SK-N-MC (cell line): Measurements from ENCODE around the gene KDM4D.

Experiments
- EZH2 ChIP-seq: fragments of 200-600 bp; sonication (generic); IDR thresholded peaks from one replicate; pipeline ENCODE4 v1.6.1; 2017; ENCODE audit warnings: antibody characterized with exemption
- FOXP2 ChIP-seq: optimal IDR thresholded peaks from 2 replicates; pipeline ENCODE3; 2011; ENCODE audit warnings: mild to moderate bottlenecking, moderate library complexity; ENCODE audit not compliant: insufficient read depth; ENCODE audit errors: extremely low read length, control extremely low read depth
- POLR2AphosphoS5 ChIP-seq: IDR thresholded peaks from 2 replicates; pipeline ENCODE4 v1.6.1; 2012; ENCODE audit warnings: mild to moderate bottlenecking, low read depth, low read length, borderline replicate concordance

GRCh38 chr11:95011376-95011775 lies 37.9 kb downstream of the KDM4D start:
- TF ChIP-seq POLR2AphosphoS5 (no peak), EZH2 (no peak), FOXP2 (no peak)
